Measurements from ENCODE around the gene CCDC194.

DNA sequence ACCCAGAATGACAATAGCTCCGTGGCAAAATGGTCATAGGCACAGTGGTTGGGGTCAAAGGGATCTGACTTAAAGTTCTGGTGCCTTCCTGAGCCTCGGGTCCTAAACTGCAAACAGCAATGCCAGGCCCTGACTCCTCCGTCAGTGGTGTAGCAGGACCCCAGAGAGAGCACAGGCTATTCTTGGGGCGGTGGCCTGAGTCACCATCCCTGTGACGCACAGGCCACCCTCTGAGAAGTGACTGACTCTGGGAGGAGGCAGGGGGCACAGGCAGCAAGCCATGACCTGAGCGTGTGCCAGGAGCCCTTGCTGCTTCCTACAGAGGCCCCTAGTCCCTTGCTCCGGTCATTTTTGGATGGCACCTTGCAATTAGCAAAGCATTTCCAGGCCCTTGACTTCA, 35.6 kb downstream of the CCDC194 start:
- TF ChIP-seq, protein P1, sequence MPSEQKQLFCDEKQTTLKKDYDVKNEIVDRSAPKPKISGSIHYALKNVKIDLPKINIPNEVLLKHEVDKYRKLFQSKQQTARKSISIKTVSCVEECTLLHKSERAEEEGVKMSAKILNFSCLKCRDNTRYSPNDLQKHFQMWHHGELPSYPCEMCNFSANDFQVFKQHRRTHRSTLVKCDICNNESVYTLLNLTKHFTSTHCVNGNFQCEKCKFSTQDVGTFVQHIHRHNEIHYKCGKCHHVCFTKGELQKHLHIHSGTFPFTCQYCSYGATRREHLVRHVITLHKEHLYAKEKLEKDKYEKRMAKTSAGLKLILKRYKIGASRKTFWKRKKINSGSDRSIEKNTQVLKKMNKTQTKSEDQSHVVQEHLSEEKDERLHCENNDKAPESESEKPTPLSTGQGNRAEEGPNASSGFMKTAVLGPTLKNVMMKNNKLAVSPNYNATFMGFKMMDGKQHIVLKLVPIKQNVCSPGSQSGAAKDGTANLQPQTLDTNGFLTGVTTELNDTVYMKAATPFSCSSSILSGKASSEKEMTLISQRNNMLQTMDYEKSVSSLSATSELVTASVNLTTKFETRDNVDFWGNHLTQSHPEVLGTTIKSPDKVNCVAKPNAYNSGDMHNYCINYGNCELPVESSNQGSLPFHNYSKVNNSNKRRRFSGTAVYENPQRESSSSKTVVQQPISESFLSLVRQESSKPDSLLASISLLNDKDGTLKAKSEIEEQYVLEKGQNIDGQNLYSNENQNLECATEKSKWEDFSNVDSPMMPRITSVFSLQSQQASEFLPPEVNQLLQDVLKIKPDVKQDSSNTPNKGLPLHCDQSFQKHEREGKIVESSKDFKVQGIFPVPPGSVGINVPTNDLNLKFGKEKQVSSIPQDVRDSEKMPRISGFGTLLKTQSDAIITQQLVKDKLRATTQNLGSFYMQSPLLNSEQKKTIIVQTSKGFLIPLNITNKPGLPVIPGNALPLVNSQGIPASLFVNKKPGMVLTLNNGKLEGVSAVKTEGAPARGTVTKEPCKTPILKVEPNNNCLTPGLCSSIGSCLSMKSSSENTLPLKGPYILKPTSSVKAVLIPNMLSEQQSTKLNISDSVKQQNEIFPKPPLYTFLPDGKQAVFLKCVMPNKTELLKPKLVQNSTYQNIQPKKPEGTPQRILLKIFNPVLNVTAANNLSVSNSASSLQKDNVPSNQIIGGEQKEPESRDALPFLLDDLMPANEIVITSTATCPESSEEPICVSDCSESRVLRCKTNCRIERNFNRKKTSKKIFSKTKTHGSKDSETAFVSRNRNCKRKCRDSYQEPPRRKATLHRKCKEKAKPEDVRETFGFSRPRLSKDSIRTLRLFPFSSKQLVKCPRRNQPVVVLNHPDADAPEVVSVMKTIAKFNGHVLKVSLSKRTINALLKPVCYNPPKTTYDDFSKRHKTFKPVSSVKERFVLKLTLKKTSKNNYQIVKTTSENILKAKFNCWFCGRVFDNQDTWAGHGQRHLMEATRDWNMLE (tag by site-specific recombination; conservative IDR thresholded peaks at IDR 0.05; ENCODE audit: low read depth), result no peak
- TF ChIP-seq, protein P2, sequence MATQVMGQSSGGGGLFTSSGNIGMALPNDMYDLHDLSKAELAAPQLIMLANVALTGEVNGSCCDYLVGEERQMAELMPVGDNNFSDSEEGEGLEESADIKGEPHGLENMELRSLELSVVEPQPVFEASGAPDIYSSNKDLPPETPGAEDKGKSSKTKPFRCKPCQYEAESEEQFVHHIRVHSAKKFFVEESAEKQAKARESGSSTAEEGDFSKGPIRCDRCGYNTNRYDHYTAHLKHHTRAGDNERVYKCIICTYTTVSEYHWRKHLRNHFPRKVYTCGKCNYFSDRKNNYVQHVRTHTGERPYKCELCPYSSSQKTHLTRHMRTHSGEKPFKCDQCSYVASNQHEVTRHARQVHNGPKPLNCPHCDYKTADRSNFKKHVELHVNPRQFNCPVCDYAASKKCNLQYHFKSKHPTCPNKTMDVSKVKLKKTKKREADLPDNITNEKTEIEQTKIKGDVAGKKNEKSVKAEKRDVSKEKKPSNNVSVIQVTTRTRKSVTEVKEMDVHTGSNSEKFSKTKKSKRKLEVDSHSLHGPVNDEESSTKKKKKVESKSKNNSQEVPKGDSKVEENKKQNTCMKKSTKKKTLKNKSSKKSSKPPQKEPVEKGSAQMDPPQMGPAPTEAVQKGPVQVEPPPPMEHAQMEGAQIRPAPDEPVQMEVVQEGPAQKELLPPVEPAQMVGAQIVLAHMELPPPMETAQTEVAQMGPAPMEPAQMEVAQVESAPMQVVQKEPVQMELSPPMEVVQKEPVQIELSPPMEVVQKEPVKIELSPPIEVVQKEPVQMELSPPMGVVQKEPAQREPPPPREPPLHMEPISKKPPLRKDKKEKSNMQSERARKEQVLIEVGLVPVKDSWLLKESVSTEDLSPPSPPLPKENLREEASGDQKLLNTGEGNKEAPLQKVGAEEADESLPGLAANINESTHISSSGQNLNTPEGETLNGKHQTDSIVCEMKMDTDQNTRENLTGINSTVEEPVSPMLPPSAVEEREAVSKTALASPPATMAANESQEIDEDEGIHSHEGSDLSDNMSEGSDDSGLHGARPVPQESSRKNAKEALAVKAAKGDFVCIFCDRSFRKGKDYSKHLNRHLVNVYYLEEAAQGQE (tag by site-specific recombination; IDR thresholded peaks at IDR 0.05), result no peak
- TF ChIP-seq ZNF311 (tag by site-specific recombination; IDR thresholded peaks at IDR 0.05; ENCODE audit: borderline replicate concordance), result no peak
- no peak for TF ChIP-seq BCL11A (tag by site-specific recombination; IDR thresholded peaks at IDR 0.05; ENCODE audit: low read depth)
- no peak for TF ChIP-seq GLI4 (tag by site-specific recombination; IDR thresholded peaks at IDR 0.05)
- TF ChIP-seq, protein P3, sequence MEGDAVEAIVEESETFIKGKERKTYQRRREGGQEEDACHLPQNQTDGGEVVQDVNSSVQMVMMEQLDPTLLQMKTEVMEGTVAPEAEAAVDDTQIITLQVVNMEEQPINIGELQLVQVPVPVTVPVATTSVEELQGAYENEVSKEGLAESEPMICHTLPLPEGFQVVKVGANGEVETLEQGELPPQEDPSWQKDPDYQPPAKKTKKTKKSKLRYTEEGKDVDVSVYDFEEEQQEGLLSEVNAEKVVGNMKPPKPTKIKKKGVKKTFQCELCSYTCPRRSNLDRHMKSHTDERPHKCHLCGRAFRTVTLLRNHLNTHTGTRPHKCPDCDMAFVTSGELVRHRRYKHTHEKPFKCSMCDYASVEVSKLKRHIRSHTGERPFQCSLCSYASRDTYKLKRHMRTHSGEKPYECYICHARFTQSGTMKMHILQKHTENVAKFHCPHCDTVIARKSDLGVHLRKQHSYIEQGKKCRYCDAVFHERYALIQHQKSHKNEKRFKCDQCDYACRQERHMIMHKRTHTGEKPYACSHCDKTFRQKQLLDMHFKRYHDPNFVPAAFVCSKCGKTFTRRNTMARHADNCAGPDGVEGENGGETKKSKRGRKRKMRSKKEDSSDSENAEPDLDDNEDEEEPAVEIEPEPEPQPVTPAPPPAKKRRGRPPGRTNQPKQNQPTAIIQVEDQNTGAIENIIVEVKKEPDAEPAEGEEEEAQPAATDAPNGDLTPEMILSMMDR (tag by site-specific recombination; IDR thresholded peaks at IDR 0.05), result no peak
- TF ChIP-seq ZNF174 (tag by site-specific recombination; IDR thresholded peaks at IDR 0.05), result no peak
- no peak for TF ChIP-seq ZFP69B (tag by site-specific recombination; IDR thresholded peaks at IDR 0.05)
- TF ChIP-seq, protein P4, sequence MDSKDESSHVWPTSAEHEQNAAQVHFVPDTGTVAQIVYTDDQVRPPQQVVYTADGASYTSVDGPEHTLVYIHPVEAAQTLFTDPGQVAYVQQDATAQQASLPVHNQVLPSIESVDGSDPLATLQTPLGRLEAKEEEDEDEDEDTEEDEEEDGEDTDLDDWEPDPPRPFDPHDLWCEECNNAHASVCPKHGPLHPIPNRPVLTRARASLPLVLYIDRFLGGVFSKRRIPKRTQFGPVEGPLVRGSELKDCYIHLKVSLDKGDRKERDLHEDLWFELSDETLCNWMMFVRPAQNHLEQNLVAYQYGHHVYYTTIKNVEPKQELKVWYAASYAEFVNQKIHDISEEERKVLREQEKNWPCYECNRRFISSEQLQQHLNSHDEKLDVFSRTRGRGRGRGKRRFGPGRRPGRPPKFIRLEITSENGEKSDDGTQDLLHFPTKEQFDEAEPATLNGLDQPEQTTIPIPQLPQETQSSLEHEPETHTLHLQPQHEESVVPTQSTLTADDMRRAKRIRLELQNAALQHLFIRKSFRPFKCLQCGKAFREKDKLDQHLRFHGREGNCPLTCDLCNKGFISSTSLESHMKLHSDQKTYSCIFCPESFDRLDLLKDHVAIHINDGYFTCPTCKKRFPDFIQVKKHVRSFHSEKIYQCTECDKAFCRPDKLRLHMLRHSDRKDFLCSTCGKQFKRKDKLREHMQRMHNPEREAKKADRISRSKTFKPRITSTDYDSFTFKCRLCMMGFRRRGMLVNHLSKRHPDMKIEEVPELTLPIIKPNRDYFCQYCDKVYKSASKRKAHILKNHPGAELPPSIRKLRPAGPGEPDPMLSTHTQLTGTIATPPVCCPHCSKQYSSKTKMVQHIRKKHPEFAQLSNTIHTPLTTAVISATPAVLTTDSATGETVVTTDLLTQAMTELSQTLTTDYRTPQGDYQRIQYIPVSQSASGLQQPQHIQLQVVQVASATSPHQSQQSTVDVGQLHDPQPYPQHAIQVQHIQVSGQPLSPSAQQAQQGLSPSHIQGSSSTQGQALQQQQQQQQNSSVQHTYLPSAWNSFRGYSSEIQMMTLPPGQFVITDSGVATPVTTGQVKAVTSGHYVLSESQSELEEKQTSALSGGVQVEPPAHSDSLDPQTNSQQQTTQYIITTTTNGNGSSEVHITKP (tag by site-specific recombination; IDR thresholded peaks at IDR 0.05), result no peak
- no peak for TF ChIP-seq ZNF114 (tag by site-specific recombination; IDR thresholded peaks at IDR 0.05)
- TF ChIP-seq ZNF514 (tag by site-specific recombination; IDR thresholded peaks at IDR 0.05), result no peak
- no peak for TF ChIP-seq ZNF510 (tag by site-specific recombination; IDR thresholded peaks at IDR 0.05; ENCODE audit: insufficient replicate concordance)
